Measurements from ENCODE around the gene TRIM72. TPM values are rescaled to one million over a fixed set of nuclear protein-coding genes. Genes with fewer than 3 reads are reported as not detected.

Gene TRIM72
- total RNA-seq, 1 donor from 2014 or later, result 0.17 TPM

GRCh38 chr16:31179747-31180459 is 34.0 kb upstream of the TRIM72 start, which contains the start of gene FUS:
Gene FUS, plus strand, starts transcription at chr16:31180139. Its CDS starts 76 bp downstream, at chr16:31180215.
- TF ChIP-seq CTCF (IDR thresholded peaks at IDR 0.05), result no peak
- ATAC-seq, result peak; percentile 90
- H3K27me3 ChIP-seq, result no peaks in the 10 kb centered on the region
- peak; percentile 95 for DNase-seq
- intact Hi-C loops (cut with DNase I), result no loop called here
- H3K4me3 ChIP-seq, result peak within 1 kb of the TSS; percentile 83
- H3K27ac ChIP-seq, result peak within 1 kb of the TSS; percentile 96
- peaks cover 28% of the 10 kb centered on the region for H3K36me3 ChIP-seq
- H3K9me3 ChIP-seq, result no peaks in the 10 kb centered on the region
- H3K4me1 ChIP-seq, result peaks cover 33% of the 10 kb centered on the region

GRCh38 chr16:31181102-31181830 is 32.7 kb upstream of the TRIM72 start:
- Histone ChIP-seq H3K27ac (peak overlapping the region; percentile 96), H3K4me3 (peak overlapping the region; percentile 83), H3K4me1 (peaks cover 33% of the 10 kb centered on the region), H3K9me3 (no peaks in the 10 kb centered on the region), H3K27me3 (no peaks in the 10 kb centered on the region), H3K36me3 (peaks cover 42% of the 10 kb centered on the region)
- ATAC-seq (no peak), DNase-seq (peak; percentile 71)
- no peak for TF ChIP-seq CTCF (IDR thresholded peaks at IDR 0.05)
- intact Hi-C loops (cut with DNase I), result no loop called here

- Histone ChIP-seq H3K36me3 (peaks cover 53% of the 10 kb centered on the region), H3K4me3 (peak overlapping the region; percentile 83), H3K9me3 (no peaks in the 10 kb centered on the region), H3K27ac (no peak overlapping the region), H3K27me3 (no peaks in the 10 kb centered on the region), H3K4me1 (peaks cover 28% of the 10 kb centered on the region)
- intact Hi-C loops (cut with DNase I), result no loop called here
- TF ChIP-seq CTCF (IDR thresholded peaks at IDR 0.05), result no peak
- no peak for ATAC-seq
- DNase-seq, result no peak
Observed at GRCh38 chr16:31182391-31182790, 31.5 kb upstream of the TRIM72 start.

- Histone ChIP-seq H3K4me3 (peak overlapping the region; percentile 83), H3K4me1 (peaks cover 25% of the 10 kb centered on the region), H3K27ac (no peak overlapping the region), H3K36me3 (peaks cover 66% of the 10 kb centered on the region), H3K9me3 (no peaks in the 10 kb centered on the region), H3K27me3 (no peaks in the 10 kb centered on the region)
- TF ChIP-seq CTCF (IDR thresholded peaks at IDR 0.05), result no peak
- no peak for DNase-seq
- ATAC-seq, result no peak
- intact Hi-C loops (cut with DNase I), result no loop called here
Observed at GRCh38 chr16:31183432-31184428, 30.2 kb upstream of the TRIM72 start.

GRCh38 chr16:31184888-31185287 is 29.0 kb upstream of the TRIM72 start:
- Histone ChIP-seq H3K27me3 (no peaks in the 10 kb centered on the region), H3K4me1 (peaks cover 21% of the 10 kb centered on the region), H3K27ac (no peak overlapping the region), H3K9me3 (no peaks in the 10 kb centered on the region), H3K36me3 (peaks cover 78% of the 10 kb centered on the region), H3K4me3 (no peak overlapping the region)
- DNase-seq, result no peak
- TF ChIP-seq CTCF (IDR thresholded peaks at IDR 0.05), result no peak
- ATAC-seq, result no peak
- intact Hi-C loops (cut with DNase I), result no loop called here
